Retinal pigment epithelial cell (primary cell): Measurements from ENCODE around the gene PCCA.

ENCODE experiments used
- DNase-seq: peaks from one replicate; pipeline ENCODE4 v3.0.0-alpha.2; 2010; ENCODE audit warnings: low read depth
- H3K4me3 ChIP-seq: 2 replicates; pipeline ENCODE4 v1.5.1; 2011; ENCODE audit warnings: mild to moderate bottlenecking, low read length, control low read depth, moderate library complexity
- TF ChIP-seq, protein P1 (sequence below): conservative IDR thresholded peaks from 2 replicates; pipeline ENCODE4 v1.5.1; 2011; ENCODE audit warnings: low read depth, low read length, control low read depth, inconsistent platforms

Gene PCCA

GRCh38 chr13:100483139-100483538 is 394.2 kb downstream of the PCCA start:
- TF ChIP-seq, protein P1, sequence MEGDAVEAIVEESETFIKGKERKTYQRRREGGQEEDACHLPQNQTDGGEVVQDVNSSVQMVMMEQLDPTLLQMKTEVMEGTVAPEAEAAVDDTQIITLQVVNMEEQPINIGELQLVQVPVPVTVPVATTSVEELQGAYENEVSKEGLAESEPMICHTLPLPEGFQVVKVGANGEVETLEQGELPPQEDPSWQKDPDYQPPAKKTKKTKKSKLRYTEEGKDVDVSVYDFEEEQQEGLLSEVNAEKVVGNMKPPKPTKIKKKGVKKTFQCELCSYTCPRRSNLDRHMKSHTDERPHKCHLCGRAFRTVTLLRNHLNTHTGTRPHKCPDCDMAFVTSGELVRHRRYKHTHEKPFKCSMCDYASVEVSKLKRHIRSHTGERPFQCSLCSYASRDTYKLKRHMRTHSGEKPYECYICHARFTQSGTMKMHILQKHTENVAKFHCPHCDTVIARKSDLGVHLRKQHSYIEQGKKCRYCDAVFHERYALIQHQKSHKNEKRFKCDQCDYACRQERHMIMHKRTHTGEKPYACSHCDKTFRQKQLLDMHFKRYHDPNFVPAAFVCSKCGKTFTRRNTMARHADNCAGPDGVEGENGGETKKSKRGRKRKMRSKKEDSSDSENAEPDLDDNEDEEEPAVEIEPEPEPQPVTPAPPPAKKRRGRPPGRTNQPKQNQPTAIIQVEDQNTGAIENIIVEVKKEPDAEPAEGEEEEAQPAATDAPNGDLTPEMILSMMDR: no peak
- no peak for DNase-seq

GRCh38 chr13:100483841-100484381 is 395.0 kb downstream of the PCCA start:
- TF ChIP-seq, protein P1: no peak
- DNase-seq: no peak
- no peak overlapping the region for H3K4me3 ChIP-seq

More at GRCh38 chr13:100483139-100483538, 394.2 kb downstream of the PCCA start:
- no peak overlapping the region for H3K4me3 ChIP-seq

DNA sequence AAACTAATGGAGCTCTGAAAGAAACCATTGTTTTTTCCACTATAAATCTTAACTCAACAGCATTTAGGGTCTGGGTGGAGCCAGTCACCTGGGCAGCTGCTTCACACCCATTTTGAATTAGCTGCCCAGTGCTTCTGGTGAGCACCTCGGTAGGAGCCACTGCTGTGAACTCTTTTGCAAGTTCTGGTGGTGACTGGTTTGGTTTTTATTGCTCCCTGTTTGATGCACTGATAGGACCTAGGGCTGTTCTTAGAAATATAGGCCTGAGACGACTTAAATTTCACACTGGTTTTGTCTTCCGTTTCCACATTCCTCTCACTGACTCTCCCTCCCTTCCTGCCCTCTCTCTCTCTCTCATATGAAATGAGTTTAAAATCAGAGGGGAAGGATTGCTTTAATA is 395.8 kb downstream of the PCCA start:
- TF ChIP-seq, protein P1: no peak
- no peak for DNase-seq
- no peak overlapping the region for H3K4me3 ChIP-seq

- H3K4me3 ChIP-seq: no peak overlapping the region
- TF ChIP-seq, protein P1: no peak
- no peak for DNase-seq
These were observed 396.4 kb downstream of the PCCA start for GRCh38 chr13:100485265-100485664.

DNA sequence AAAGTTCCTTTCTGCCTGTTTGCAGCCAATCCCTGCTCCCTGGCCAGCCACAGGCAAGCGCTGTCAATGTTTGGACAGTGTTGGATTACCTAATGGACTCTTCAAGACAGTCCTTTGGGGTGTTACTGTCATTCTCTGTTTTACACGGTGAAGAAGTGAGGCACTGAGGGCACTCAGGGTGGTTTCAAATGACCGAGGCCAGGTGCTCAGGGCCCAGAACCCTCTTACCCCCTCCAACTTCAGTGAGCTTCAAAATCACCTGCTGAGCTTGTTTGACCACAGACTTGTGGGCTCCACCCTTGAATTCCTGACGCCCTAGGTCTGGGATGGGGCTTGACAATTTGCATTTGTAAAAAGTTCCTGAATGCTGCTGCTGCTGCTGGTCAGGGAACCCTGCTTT is 401.8 kb downstream of the PCCA start:
- TF ChIP-seq, protein P1: no peak
- no peak for DNase-seq
- no peak overlapping the region for H3K4me3 ChIP-seq

- no peak for DNase-seq
- no peak overlapping the region for H3K4me3 ChIP-seq
These were observed 402.4 kb downstream of the PCCA start for GRCh38 chr13:100491164-100491842.

DNA sequence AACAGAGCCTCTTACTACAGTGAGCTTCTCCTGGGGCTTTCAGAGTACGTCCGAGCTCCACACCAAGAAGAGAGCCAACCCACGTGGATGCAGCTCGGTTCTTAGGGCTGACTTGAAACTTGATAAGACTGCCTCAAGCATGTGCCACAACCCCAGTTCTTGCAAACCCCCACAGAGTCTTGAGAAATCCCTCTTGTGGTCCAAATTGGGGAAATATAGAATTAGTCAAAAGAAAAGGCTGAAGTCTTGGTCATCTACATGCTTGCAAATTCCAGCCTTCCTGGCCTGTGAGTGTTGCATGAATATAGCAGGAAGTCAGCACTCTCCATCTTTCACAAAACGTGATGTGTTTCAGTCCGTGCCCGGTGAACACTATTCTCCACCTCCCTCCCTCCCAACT is 404.5 kb downstream of the PCCA start:
- TF ChIP-seq, protein P1: no peak
- no peak for DNase-seq

More at GRCh38 chr13:100491164-100491842, 402.4 kb downstream of the PCCA start:
- TF ChIP-seq, protein P1: no peak

More for the DNA sequence above, 404.5 kb downstream of the PCCA start:
- no peak overlapping the region for H3K4me3 ChIP-seq
